SK-N-SH treated with all-trans-retinoic acid at 6 μM for 48 hours (cell line): ENCODE results near the gene KRTAP5-3.

Experiments used
- ATAC-seq: fragments of 200-7000 bp; cut with Tn5 transposase; 3 replicates; pipeline ENCODE4 v1.9.1; 2020; ENCODE audit warnings: mild to moderate bottlenecking, moderate library complexity
- ARNTL ChIP-seq: fragments of 450-650 bp; formaldehyde crosslinking; IDR thresholded peaks from 2 replicates; pipeline ENCODE4 v1.5.0; 2020; ENCODE audit warnings: low read depth, mild to moderate bottlenecking, moderate library complexity, borderline replicate concordance
- BACH2 ChIP-seq: fragments of 250-450 bp; sonication (Bioruptor Pico); IDR thresholded peaks from 2 replicates; pipeline ENCODE4 v1.9.0; 2021; ENCODE audit warnings: mild to moderate bottlenecking, borderline replicate concordance
- CSDC2 ChIP-seq: fragments of 250-450 bp; sonication (Bioruptor Pico); IDR thresholded peaks from 2 replicates; pipeline ENCODE4 v1.5.0; 2020; ENCODE audit warnings: mild to moderate bottlenecking, moderate library complexity
- CSRNP3 ChIP-seq: fragments of 250-450 bp; sonication (Bioruptor Pico); IDR thresholded peaks from 2 replicates; pipeline ENCODE4 v1.5.1; 2021; ENCODE audit warnings: mild to moderate bottlenecking, moderate library complexity
- GLIS3 ChIP-seq: fragments of 250-450 bp; sonication (Bioruptor Pico); IDR thresholded peaks from 2 replicates; pipeline ENCODE4 v1.5.0; 2020; ENCODE audit warnings: mild to moderate bottlenecking, moderate library complexity
- ISL1 ChIP-seq: fragments of 250-450 bp; sonication (Bioruptor Pico); IDR thresholded peaks from 2 replicates; pipeline ENCODE4 v2.1.2; 2022; ENCODE audit warnings: mild to moderate bottlenecking, moderate library complexity
- PATZ1 ChIP-seq: fragments of 250-450 bp; sonication (Bioruptor Pico); IDR thresholded peaks from 2 replicates; pipeline ENCODE4 v1.8.0; 2020; ENCODE audit warnings: mild to moderate bottlenecking, moderate library complexity, borderline replicate concordance
- POU6F1 ChIP-seq: fragments of 250-450 bp; sonication (Bioruptor Pico); IDR thresholded peaks from 2 replicates; pipeline ENCODE4 v1.8.0; 2021; ENCODE audit warnings: low read depth, mild to moderate bottlenecking, moderate library complexity, borderline replicate concordance
- PPARA ChIP-seq: fragments of 250-450 bp; sonication (Bioruptor Pico); IDR thresholded peaks from 2 replicates; pipeline ENCODE4 v1.5.0; 2020; ENCODE audit warnings: mild to moderate bottlenecking, borderline replicate concordance
- RARB ChIP-seq: fragments of 250-450 bp; sonication (Bioruptor Pico); IDR thresholded peaks from 2 replicates; pipeline ENCODE4 v1.8.0; 2021; ENCODE audit warnings: mild to moderate bottlenecking, moderate library complexity
- SNAI2 ChIP-seq: fragments of 250-450 bp; sonication (Bioruptor Pico); IDR thresholded peaks from 2 replicates; pipeline ENCODE4 v1.5.0; 2020; ENCODE audit warnings: mild to moderate bottlenecking, moderate library complexity
- TCF4 ChIP-seq: fragments of 250-450 bp; sonication (Bioruptor Pico); IDR thresholded peaks from 2 replicates; pipeline ENCODE4 v1.8.0; 2021; ENCODE audit warnings: mild to moderate bottlenecking, moderate library complexity, borderline replicate concordance
- ZC3H10 ChIP-seq: fragments of 250-450 bp; sonication (Bioruptor Pico); IDR thresholded peaks from 2 replicates; pipeline ENCODE4 v1.5.1; 2021; ENCODE audit warnings: mild to moderate bottlenecking, moderate library complexity
- ZFP30 ChIP-seq: fragments of 450-650 bp; formaldehyde crosslinking; IDR thresholded peaks from 2 replicates; pipeline ENCODE4 v1.5.0; 2022; ENCODE audit warnings: mild to moderate bottlenecking, moderate library complexity
- ZNF565 ChIP-seq: fragments of 450-650 bp; formaldehyde crosslinking; conservative IDR thresholded peaks from 2 replicates; pipeline ENCODE4 v1.5.0; 2020; ENCODE audit warnings: low read depth, mild to moderate bottlenecking, moderate library complexity
- ZNF70 ChIP-seq: fragments of 450-650 bp; formaldehyde crosslinking; IDR thresholded peaks from 2 replicates; pipeline ENCODE4 v1.5.0; 2020; ENCODE audit warnings: mild to moderate bottlenecking, moderate library complexity
- ZNF8 ChIP-seq: fragments of 450-650 bp; formaldehyde crosslinking; IDR thresholded peaks from 2 replicates; pipeline ENCODE4 v1.5.0; 2020; ENCODE audit warnings: mild to moderate bottlenecking, moderate library complexity
- TF ChIP-seq, protein P1 (sequence below): fragments of 250-450 bp; sonication (Bioruptor Pico); IDR thresholded peaks from 2 replicates; pipeline ENCODE4 v1.5.0; 2020; ENCODE audit warnings: mild to moderate bottlenecking, moderate library complexity
- TF ChIP-seq, protein P2 (sequence below): fragments of 250-450 bp; sonication (Bioruptor Pico); IDR thresholded peaks from 2 replicates; pipeline ENCODE4 v1.5.1; 2020; ENCODE audit warnings: low read depth, mild to moderate bottlenecking, moderate library complexity

The KRTAP5-3 gene

DNA sequence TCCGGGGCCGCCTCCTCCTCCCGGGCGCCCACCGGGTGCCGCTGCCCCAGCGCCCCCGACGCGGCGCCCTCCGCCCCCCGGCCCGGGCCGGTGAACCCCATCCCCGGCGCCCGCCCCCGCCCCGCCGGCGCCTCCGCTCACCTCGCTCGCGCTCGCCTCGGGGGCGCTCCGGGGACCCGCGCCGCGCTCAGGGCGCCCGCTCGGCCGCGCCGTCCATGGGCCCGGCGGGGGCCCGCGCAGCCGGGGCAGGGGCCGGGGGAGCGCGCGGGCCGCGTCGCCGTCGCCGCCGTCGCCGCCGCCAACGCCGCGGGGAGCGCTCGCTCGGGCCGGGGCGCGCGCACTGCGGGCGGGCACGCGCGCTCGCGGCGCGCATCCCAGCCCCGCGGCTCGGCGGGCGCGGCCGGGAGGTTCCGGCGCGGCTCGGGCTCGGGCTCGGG lies 36.5 kb downstream of the KRTAP5-3 start:
- ATAC-seq, result no peak
- TF ChIP-seq BACH2 (CRISPR knock-in tag) (no peak), PPARA (CRISPR knock-in tag) (no peak), CSDC2 (no peak), ZNF565 (CRISPR knock-in tag) (no peak), GLIS3 (CRISPR knock-in tag) (no peak)

DNA sequence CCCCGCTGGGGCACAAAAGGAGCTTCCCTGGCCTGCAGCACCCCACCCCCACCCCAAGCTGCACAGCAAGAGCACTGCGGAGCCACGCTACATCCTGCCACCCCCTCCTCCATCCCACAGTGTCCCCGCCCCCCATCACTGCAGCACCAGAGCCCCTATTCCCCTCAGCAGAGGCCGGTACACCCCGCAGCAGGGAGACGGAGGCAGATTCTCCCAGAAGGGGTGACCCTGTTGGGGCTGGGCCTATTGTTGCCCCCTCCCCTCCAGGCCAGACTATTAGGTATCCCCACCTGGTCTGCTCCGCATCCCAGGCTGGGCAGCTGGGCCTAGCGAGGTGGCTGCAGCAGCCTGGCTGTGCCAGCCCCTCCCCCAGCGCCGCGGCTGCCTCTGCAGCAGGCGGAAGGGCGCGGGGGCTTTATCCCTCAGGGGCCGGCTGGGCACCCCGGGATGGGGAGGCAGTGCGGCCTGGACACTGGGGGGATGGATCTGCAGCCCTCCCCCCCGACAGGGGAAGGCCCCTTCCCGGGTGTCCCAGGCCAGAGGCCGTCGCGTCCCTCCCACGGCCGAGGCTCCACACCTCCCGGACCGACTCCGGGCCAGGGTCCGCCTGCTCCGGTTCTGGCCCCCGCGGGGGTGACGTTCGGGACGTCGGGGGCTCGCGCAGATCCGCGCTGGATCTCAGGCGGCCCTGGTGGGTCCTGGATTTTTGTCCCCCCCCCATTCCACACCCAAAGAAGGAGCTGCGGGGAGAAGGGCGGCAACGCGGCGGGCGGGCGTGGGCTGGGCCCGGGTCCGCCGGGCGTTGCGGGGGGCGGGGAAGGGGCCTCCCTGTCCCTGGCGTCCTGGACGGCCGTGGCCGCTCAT lies 37.1 kb downstream of the KRTAP5-3 start:
- TF ChIP-seq POU6F1 (CRISPR knock-in tag) (no peak), ZFP30 (CRISPR knock-in tag) (no peak), ZNF565 (CRISPR knock-in tag) (no peak), TCF4 (no peak), ARNTL (CRISPR knock-in tag) (no peak), ISL1 (CRISPR knock-in tag) (no peak), BACH2 (CRISPR knock-in tag) (no peak), ZNF70 (CRISPR knock-in tag) (no peak), ZC3H10 (CRISPR knock-in tag) (no peak), CSDC2 (no peak)
- TF ChIP-seq, protein P1, sequence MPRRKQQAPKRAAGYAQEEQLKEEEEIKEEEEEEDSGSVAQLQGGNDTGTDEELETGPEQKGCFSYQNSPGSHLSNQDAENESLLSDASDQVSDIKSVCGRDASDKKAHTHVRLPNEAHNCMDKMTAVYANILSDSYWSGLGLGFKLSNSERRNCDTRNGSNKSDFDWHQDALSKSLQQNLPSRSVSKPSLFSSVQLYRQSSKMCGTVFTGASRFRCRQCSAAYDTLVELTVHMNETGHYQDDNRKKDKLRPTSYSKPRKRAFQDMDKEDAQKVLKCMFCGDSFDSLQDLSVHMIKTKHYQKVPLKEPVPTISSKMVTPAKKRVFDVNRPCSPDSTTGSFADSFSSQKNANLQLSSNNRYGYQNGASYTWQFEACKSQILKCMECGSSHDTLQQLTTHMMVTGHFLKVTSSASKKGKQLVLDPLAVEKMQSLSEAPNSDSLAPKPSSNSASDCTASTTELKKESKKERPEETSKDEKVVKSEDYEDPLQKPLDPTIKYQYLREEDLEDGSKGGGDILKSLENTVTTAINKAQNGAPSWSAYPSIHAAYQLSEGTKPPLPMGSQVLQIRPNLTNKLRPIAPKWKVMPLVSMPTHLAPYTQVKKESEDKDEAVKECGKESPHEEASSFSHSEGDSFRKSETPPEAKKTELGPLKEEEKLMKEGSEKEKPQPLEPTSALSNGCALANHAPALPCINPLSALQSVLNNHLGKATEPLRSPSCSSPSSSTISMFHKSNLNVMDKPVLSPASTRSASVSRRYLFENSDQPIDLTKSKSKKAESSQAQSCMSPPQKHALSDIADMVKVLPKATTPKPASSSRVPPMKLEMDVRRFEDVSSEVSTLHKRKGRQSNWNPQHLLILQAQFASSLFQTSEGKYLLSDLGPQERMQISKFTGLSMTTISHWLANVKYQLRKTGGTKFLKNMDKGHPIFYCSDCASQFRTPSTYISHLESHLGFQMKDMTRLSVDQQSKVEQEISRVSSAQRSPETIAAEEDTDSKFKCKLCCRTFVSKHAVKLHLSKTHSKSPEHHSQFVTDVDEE (CRISPR knock-in tag), result no peak
- ATAC-seq, result no peak

DNA sequence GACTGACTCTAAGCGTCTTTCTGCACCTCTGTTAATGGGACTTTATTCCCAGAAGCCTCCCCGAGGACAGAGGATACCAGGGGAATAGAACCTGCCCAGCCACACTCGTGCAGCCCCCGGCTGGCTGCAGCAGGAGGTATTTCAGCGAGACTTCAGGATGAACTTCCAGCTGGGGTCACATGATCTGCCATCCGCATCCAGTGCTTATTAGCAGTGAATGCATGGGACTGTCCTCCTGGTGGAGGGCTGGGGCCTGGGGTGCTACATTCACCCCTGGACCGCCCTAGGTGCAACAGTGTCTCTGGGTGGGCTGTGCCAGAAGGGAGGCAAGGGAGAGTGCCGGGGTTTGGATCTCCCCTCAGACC lies 37.8 kb downstream of the KRTAP5-3 start:
- TF ChIP-seq SNAI2 (no peak), ZNF8 (CRISPR knock-in tag) (no peak), ISL1 (CRISPR knock-in tag) (no peak), ZFP30 (CRISPR knock-in tag) (no peak), POU6F1 (CRISPR knock-in tag) (no peak), ARNTL (CRISPR knock-in tag) (no peak), GLIS3 (CRISPR knock-in tag) (no peak), CSDC2 (no peak), ZNF565 (CRISPR knock-in tag) (no peak), BACH2 (CRISPR knock-in tag) (no peak), PPARA (CRISPR knock-in tag) (no peak), PATZ1 (CRISPR knock-in tag) (no peak), RARB (no peak), CSRNP3 (CRISPR knock-in tag) (no peak), ZNF70 (CRISPR knock-in tag) (no peak), ZC3H10 (CRISPR knock-in tag) (no peak)
- TF ChIP-seq, protein P2, sequence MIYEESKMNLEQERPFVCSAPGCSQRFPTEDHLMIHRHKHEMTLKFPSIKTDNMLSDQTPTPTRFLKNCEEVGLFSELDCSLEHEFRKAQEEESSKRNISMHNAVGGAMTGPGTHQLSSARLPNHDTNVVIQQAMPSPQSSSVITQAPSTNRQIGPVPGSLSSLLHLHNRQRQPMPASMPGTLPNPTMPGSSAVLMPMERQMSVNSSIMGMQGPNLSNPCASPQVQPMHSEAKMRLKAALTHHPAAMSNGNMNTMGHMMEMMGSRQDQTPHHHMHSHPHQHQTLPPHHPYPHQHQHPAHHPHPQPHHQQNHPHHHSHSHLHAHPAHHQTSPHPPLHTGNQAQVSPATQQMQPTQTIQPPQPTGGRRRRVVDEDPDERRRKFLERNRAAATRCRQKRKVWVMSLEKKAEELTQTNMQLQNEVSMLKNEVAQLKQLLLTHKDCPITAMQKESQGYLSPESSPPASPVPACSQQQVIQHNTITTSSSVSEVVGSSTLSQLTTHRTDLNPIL (CRISPR knock-in tag), result no peak
- TF ChIP-seq, protein P1 (CRISPR knock-in tag), result no peak
- no peak for ATAC-seq
